WTC11 (cell line): ENCODE data around the gene ACADL. TPM values are rescaled to one million over a fixed set of nuclear protein-coding genes. Genes with fewer than 3 reads are reported as not detected.
"Not testable (repeated sequence)": the region's sequence is repeated elsewhere in the genome, so short reads cannot be mapped to it uniquely, and the experiment has no call there.

ENCODE experiments used
- ATAC-seq: fragments of 200-7000 bp; cut with Tn5 transposase; 2 replicates; pipeline ENCODE4 v1.10.0; 2021; ENCODE audit warnings: mild to moderate bottlenecking, moderate library complexity
- CTCF ChIA-PET: fragments of 300-600 bp; sonication (Branson Sonifier 250); formaldehyde crosslinking; loops from one replicate; lab custom pipeline; 2021; ENCODE audit warnings: antibody characterized with exemption; lab: Charles Lee
- POLR2A ChIA-PET: fragments of 350-600 bp; sonication (Branson Sonifier 250); formaldehyde crosslinking; loops from one replicate; lab custom pipeline; 2021; ENCODE audit warnings: antibody characterized with exemption; lab: Charles Lee
- DNase-seq: peaks from one replicate; pipeline ENCODE4 v3.0.0; 2021; ENCODE audit warnings: low spot score
- H3K27ac Mint-ChIP-seq: 2 replicates; pipeline ENCODE4 v1.8.0; 2021; ENCODE audit warnings: mixed read lengths
- H3K27me3 Mint-ChIP-seq: 2 replicates; pipeline ENCODE4 v1.8.0; 2021; ENCODE audit warnings: low read depth, mild to moderate bottlenecking, moderate library complexity, mixed read lengths
- H3K36me3 Mint-ChIP-seq: 2 replicates; pipeline ENCODE4 v1.8.0; 2021; ENCODE audit warnings: mixed read lengths
- H3K4me1 Mint-ChIP-seq: 2 replicates; pipeline ENCODE4 v1.8.0; 2022; ENCODE audit warnings: mixed read lengths
- H3K4me3 Mint-ChIP-seq: 2 replicates; pipeline ENCODE4 v1.8.0; 2021; ENCODE audit warnings: mild to moderate bottlenecking, moderate library complexity, mixed read lengths
- H3K9me3 Mint-ChIP-seq: 2 replicates; pipeline ENCODE4 v1.8.0; 2021; ENCODE audit warnings: mixed read lengths
- CBFB ChIP-seq: sonication (generic); formaldehyde crosslinking; IDR thresholded peaks from 2 replicates; pipeline ENCODE4 v1.8.1; 2022; ENCODE audit warnings: mild to moderate bottlenecking, low read depth, missing genetic modification reagents
- CREM ChIP-seq: sonication (generic); formaldehyde crosslinking; IDR thresholded peaks from 2 replicates; pipeline ENCODE4 v1.8.1; 2022; ENCODE audit warnings: mild to moderate bottlenecking, missing genetic modification reagents, moderate library complexity
- EMX1 ChIP-seq: fragments of 250-450 bp; sonication (Bioruptor Pico); IDR thresholded peaks from 2 replicates; pipeline ENCODE4 v1.8.0; 2021; ENCODE audit warnings: mild to moderate bottlenecking
- GABPB1 ChIP-seq: sonication (generic); formaldehyde crosslinking; IDR thresholded peaks from 2 replicates; pipeline ENCODE4 v1.8.1; 2023; ENCODE audit warnings: mild to moderate bottlenecking, missing genetic modification reagents
- IRF2 ChIP-seq: sonication (generic); formaldehyde crosslinking; IDR thresholded peaks from 2 replicates; pipeline ENCODE4 v1.8.0; 2022; ENCODE audit warnings: low read depth, missing genetic modification reagents, borderline replicate concordance
- KAT7 ChIP-seq: sonication (generic); formaldehyde crosslinking; IDR thresholded peaks from 2 replicates; pipeline ENCODE4 v1.8.1; 2023; ENCODE audit warnings: missing genetic modification reagents, mild to moderate bottlenecking, borderline replicate concordance
- SMAD3 ChIP-seq: sonication (generic); formaldehyde crosslinking; IDR thresholded peaks from 2 replicates; pipeline ENCODE4 v1.8.0; 2022; ENCODE audit warnings: missing genetic modification reagents, mild to moderate bottlenecking, borderline replicate concordance
- SMAD4 ChIP-seq: sonication (generic); formaldehyde crosslinking; IDR thresholded peaks from 2 replicates; pipeline ENCODE4 v1.8.0; 2022; ENCODE audit warnings: mild to moderate bottlenecking, missing genetic modification reagents
- ZNF396 ChIP-seq: fragments of 250-450 bp; sonication (Bioruptor Pico); IDR thresholded peaks from 2 replicates; pipeline ENCODE4 v1.8.0; 2021; ENCODE audit warnings: mild to moderate bottlenecking, moderate library complexity, borderline replicate concordance
- total RNA-seq: library from RNA; stranded (reverse); gene quantifications from 3 replicates; pipeline ENCODE4 v1.2.3, GENCODE V29; 2021
- TF ChIP-seq, protein P1 (sequence below): sonication (generic); formaldehyde crosslinking; IDR thresholded peaks from 2 replicates; pipeline ENCODE4 v1.8.0; 2022; ENCODE audit warnings: mild to moderate bottlenecking, missing genetic modification reagents
- TF ChIP-seq, protein P2 (sequence below): fragments of 250-450 bp; sonication (Bioruptor Pico); conservative IDR thresholded peaks from 2 replicates; pipeline ENCODE4 v1.9.0; 2021; ENCODE audit warnings: mild to moderate bottlenecking
- TF ChIP-seq, protein P3 (sequence below): sonication (generic); formaldehyde crosslinking; IDR thresholded peaks from 2 replicates; pipeline ENCODE4 v1.8.0; 2022; ENCODE audit warnings: mild to moderate bottlenecking, missing genetic modification reagents
- TF ChIP-seq, protein P4 (sequence below): sonication (generic); formaldehyde crosslinking; IDR thresholded peaks from 2 replicates; pipeline ENCODE4 v1.8.0; 2022; ENCODE audit warnings: mild to moderate bottlenecking, missing genetic modification reagents
- TF ChIP-seq, protein P5 (sequence below): sonication (generic); formaldehyde crosslinking; IDR thresholded peaks from 2 replicates; pipeline ENCODE4 v1.8.0; 2023; ENCODE audit warnings: mild to moderate bottlenecking, missing genetic modification reagents
- TF ChIP-seq, protein P6 (sequence below): sonication (generic); formaldehyde crosslinking; IDR thresholded peaks from 2 replicates; pipeline ENCODE4 v1.8.0; 2022; ENCODE audit warnings: mild to moderate bottlenecking, missing genetic modification reagents
- TF ChIP-seq, protein P7 (sequence below): fragments of 200-600 bp; IDR thresholded peaks from 2 replicates; pipeline ENCODE4 v1.8.0; 2022; ENCODE audit warnings: antibody characterized with exemption

ACADL gene
- total RNA-seq, 1 experiment from 2014 or later = 0.42 TPM

DNA sequence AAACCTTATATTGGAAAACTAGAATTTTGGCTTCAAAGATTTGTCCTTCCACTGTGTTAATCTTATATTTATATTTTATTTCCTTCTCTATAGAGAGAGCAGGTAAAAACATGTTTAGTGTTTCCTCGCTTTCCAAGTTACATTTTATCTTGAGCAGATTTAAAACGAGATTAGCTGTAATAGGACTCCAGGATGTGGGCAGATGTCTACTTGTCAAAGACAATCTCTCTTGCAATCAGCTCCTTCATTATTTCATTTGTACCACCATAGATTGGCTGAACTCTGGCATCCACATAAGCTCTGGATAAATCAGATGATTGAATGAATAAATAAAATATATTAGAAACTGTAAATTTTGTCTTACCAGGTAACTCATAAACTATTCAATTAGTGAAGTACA is 36.5 kb downstream of the ACADL start (continued):
- TF ChIP-seq, protein P1, sequence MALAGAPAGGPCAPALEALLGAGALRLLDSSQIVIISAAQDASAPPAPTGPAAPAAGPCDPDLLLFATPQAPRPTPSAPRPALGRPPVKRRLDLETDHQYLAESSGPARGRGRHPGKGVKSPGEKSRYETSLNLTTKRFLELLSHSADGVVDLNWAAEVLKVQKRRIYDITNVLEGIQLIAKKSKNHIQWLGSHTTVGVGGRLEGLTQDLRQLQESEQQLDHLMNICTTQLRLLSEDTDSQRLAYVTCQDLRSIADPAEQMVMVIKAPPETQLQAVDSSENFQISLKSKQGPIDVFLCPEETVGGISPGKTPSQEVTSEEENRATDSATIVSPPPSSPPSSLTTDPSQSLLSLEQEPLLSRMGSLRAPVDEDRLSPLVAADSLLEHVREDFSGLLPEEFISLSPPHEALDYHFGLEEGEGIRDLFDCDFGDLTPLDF = no peak
- TF ChIP-seq, protein P2, sequence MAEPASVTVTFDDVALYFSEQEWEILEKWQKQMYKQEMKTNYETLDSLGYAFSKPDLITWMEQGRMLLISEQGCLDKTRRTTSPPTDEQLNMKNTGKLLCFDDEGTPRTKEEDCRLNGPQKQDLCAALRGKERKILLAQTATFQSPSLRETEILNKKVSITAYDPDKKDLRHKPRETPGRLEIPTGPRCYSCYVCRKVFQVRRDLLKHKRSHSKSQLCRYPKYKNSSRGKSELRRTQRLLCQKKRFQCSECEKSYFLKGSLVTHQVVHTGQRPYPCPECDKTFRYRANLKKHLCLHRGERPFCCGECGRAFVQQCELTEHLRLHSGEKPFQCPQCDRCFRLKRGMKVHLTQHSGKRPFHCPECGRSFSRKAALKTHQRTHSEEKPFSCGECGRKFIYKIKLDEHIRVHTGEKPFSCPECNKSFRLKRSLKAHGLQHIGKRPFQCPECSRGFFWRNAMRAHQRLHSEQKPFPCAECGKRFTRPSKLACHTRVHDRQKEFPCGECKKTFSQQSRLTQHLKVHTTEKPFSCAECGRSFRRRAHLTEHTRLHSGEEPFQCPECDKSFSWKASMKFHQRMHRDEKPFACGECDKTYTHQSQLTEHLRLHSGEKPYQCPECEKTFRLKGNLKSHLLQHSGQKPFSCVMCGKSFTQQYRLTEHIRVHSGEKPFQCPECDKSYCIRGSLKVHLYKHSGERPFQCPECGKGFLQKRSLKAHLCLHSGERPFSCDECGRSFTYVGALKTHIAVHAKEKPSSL = no peak

DNA sequence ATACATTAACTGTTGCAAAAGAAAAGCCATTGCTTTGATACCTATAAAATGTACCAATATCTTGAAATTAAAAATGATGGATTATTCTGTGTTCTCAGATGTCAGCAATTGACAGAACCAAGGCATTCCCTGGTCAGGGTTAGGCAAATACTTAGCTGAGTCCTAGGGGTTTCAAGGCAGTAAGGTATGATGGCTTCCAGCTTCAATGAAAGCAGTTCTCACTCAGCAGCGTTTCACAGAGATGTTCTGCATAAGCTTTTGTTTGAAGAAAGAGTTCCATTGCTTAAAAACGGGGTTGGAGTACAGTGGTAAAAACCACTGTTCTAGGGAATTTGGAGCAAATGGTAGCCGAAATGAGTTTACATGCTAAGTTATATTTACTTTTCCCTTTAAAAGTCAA is 37.1 kb downstream of the ACADL start:
- ATAC-seq = peak; percentile 58
- no peak for DNase-seq
- Mint-ChIP-seq H3K4me3 (no peak overlapping the region), H3K9me3 (peaks cover 40% of the 10 kb centered on the region), H3K36me3 (peaks cover 33% of the 10 kb centered on the region), H3K4me1 (no peaks in the 10 kb centered on the region; the same call in 1 of the 2 replicates), H3K27ac (no peak overlapping the region), H3K27me3 (peaks cover 3% of the 10 kb centered on the region; the same call in 1 of the 2 replicates)
- ChIA-PET POLR2A (interaction anchor here (1.1 kb wide), 1 partner anchor 17 kb away, joined by 3 read pairs; the partner anchor contains the start of gene KANSL1L), CTCF (interaction anchor here (1.1 to 1.9 kb wide), 2 partner anchors 11 to 228 kb away, joined by 4 to 6 read pairs; no protein-coding TSS in a partner anchor)
- TF ChIP-seq ZNF396 (CRISPR knock-in tag) (no peak), IRF2 (CRISPR knock-in tag) (no peak), SMAD4 (CRISPR knock-in tag) (no peak), SMAD3 (CRISPR knock-in tag) (no peak), CBFB (CRISPR knock-in tag) (no peak), KAT7 (CRISPR knock-in tag) (no peak), CREM (CRISPR knock-in tag) (no peak), EMX1 (CRISPR knock-in tag) (no peak), GABPB1 (CRISPR knock-in tag) (no peak)
- TF ChIP-seq, protein P3, sequence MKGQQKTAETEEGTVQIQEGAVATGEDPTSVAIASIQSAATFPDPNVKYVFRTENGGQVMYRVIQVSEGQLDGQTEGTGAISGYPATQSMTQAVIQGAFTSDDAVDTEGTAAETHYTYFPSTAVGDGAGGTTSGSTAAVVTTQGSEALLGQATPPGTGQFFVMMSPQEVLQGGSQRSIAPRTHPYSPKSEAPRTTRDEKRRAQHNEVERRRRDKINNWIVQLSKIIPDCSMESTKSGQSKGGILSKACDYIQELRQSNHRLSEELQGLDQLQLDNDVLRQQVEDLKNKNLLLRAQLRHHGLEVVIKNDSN = no peak
- TF ChIP-seq, protein P4, sequence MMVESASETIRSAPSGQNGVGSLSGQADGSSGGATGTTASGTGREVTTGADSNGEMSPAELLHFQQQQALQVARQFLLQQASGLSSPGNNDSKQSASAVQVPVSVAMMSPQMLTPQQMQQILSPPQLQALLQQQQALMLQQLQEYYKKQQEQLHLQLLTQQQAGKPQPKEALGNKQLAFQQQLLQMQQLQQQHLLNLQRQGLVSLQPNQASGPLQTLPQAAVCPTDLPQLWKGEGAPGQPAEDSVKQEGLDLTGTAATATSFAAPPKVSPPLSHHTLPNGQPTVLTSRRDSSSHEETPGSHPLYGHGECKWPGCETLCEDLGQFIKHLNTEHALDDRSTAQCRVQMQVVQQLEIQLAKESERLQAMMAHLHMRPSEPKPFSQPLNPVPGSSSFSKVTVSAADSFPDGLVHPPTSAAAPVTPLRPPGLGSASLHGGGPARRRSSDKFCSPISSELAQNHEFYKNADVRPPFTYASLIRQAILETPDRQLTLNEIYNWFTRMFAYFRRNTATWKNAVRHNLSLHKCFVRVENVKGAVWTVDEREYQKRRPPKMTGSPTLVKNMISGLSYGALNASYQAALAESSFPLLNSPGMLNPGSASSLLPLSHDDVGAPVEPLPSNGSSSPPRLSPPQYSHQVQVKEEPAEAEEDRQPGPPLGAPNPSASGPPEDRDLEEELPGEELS = no peak
- TF ChIP-seq, protein P2 = no peak
- TF ChIP-seq, protein P1 = no peak
- TF ChIP-seq, protein P5, sequence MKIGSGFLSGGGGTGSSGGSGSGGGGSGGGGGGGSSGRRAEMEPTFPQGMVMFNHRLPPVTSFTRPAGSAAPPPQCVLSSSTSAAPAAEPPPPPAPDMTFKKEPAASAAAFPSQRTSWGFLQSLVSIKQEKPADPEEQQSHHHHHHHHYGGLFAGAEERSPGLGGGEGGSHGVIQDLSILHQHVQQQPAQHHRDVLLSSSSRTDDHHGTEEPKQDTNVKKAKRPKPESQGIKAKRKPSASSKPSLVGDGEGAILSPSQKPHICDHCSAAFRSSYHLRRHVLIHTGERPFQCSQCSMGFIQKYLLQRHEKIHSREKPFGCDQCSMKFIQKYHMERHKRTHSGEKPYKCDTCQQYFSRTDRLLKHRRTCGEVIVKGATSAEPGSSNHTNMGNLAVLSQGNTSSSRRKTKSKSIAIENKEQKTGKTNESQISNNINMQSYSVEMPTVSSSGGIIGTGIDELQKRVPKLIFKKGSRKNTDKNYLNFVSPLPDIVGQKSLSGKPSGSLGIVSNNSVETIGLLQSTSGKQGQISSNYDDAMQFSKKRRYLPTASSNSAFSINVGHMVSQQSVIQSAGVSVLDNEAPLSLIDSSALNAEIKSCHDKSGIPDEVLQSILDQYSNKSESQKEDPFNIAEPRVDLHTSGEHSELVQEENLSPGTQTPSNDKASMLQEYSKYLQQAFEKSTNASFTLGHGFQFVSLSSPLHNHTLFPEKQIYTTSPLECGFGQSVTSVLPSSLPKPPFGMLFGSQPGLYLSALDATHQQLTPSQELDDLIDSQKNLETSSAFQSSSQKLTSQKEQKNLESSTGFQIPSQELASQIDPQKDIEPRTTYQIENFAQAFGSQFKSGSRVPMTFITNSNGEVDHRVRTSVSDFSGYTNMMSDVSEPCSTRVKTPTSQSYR (CRISPR knock-in tag) = no peak
- TF ChIP-seq, protein P6, sequence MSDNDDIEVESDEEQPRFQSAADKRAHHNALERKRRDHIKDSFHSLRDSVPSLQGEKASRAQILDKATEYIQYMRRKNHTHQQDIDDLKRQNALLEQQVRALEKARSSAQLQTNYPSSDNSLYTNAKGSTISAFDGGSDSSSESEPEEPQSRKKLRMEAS (CRISPR knock-in tag) = no peak
- TF ChIP-seq, protein P7, sequence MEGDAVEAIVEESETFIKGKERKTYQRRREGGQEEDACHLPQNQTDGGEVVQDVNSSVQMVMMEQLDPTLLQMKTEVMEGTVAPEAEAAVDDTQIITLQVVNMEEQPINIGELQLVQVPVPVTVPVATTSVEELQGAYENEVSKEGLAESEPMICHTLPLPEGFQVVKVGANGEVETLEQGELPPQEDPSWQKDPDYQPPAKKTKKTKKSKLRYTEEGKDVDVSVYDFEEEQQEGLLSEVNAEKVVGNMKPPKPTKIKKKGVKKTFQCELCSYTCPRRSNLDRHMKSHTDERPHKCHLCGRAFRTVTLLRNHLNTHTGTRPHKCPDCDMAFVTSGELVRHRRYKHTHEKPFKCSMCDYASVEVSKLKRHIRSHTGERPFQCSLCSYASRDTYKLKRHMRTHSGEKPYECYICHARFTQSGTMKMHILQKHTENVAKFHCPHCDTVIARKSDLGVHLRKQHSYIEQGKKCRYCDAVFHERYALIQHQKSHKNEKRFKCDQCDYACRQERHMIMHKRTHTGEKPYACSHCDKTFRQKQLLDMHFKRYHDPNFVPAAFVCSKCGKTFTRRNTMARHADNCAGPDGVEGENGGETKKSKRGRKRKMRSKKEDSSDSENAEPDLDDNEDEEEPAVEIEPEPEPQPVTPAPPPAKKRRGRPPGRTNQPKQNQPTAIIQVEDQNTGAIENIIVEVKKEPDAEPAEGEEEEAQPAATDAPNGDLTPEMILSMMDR = no peak

DNA sequence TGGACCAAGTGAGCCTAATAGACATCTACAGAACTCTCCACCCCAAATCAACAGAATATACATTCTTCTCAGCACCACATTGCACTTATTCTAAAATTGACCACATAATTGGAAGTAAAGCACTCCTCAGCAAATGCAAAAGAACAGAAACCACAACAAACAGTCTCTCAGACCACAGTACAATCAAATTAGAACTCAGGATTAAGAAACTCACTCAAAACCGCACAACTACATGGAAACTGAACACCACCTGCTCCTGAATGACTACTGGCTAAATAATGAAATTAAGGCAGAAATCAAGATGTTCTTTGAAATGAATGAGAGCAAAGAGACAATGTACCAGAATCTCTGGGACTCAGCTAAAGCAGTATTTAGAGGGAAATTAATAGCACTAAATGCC is 41.3 kb downstream of the ACADL start:
- H3K4me1 Mint-ChIP-seq = peaks cover 31% of the 10 kb centered on the region
- POLR2A ChIA-PET, H3K27ac Mint-ChIP-seq, CTCF ChIA-PET, DNase-seq, H3K27me3 Mint-ChIP-seq, H3K4me3 Mint-ChIP-seq, ATAC-seq: not testable (repeated sequence)
- H3K36me3 Mint-ChIP-seq = peaks cover 48% of the 10 kb centered on the region
- peaks cover 54% of the 10 kb centered on the region for H3K9me3 Mint-ChIP-seq
